ENCODE results near the gene HDGFL2. TPM values are rescaled to one million over a fixed set of nuclear protein-coding genes. Genes with fewer than 3 reads are reported as not detected.

The HDGFL2 gene
- total and polyA plus RNA-seq, 4 donors: 3.4 to 15.7 (median 14.1) TPM

DNA sequence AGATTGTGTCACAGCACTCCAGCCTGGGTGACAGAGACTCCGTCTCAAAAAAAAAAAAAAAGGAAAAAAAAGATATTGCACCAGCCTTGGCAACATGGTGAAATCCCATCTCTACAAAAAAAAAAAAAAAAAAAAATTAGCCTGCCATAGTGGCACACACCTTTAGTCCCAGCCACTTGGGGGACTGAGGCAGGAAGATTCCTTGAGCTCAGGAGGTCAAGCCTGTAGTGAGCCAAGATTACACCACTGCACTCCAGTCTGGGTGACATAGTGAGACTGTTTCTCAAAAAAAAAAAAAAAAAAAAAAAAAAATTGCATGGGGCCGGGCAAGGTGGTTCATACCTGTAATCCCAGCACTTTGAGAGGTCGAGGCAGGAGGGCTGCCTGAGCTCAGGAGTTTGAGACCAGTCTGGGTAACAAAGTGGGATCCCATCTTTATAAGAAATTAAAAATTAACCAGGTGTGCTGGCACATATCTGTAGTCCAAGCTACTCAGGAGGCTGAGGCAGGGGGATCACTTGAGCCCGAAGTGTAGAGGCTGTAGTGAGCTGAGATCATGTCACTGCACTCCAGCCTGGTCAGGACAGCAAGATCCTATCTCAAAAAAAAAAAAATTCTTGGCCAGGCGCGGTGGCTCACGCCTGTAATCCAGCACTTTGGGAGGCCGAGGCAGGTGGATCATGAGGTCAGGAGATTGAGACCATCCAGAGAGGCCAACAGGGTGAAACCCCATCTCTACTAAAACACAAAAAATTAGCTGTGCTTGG lies 7.1 kb upstream of the HDGFL2 start:
- no peaks in the 10 kb centered on the region for H3K36me3 ChIP-seq (ENCODE audit: control insufficient read depth in 4 of 4, insufficient read depth in 3 of 4, low read depth in 1 of 4, low read length in 3 of 4)
- H3K9ac ChIP-seq (ENCODE audit: low read depth in 1 of 2, low read length in 2 of 2): no peak overlapping the region
- H3K4me1 ChIP-seq (ENCODE audit: control insufficient read depth in 4 of 4, insufficient read depth in 4 of 4, low read length in 3 of 4): no peaks in the 10 kb centered on the region
- TF ChIP-seq, protein P1, sequence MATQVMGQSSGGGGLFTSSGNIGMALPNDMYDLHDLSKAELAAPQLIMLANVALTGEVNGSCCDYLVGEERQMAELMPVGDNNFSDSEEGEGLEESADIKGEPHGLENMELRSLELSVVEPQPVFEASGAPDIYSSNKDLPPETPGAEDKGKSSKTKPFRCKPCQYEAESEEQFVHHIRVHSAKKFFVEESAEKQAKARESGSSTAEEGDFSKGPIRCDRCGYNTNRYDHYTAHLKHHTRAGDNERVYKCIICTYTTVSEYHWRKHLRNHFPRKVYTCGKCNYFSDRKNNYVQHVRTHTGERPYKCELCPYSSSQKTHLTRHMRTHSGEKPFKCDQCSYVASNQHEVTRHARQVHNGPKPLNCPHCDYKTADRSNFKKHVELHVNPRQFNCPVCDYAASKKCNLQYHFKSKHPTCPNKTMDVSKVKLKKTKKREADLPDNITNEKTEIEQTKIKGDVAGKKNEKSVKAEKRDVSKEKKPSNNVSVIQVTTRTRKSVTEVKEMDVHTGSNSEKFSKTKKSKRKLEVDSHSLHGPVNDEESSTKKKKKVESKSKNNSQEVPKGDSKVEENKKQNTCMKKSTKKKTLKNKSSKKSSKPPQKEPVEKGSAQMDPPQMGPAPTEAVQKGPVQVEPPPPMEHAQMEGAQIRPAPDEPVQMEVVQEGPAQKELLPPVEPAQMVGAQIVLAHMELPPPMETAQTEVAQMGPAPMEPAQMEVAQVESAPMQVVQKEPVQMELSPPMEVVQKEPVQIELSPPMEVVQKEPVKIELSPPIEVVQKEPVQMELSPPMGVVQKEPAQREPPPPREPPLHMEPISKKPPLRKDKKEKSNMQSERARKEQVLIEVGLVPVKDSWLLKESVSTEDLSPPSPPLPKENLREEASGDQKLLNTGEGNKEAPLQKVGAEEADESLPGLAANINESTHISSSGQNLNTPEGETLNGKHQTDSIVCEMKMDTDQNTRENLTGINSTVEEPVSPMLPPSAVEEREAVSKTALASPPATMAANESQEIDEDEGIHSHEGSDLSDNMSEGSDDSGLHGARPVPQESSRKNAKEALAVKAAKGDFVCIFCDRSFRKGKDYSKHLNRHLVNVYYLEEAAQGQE (IDR thresholded peaks at IDR 0.05): no peak
- TF ChIP-seq YY1 (IDR thresholded peaks at IDR 0.05) (no peak), FOXA1 (IDR thresholded peaks at IDR 0.05) (no peak), EGR1 (IDR thresholded peaks at IDR 0.05; ENCODE audit: low read depth in 2 of 2) (no peak), GABPA (IDR thresholded peaks at IDR 0.05 in 1 of 2, conservative IDR thresholded peaks at IDR 0.05 in 1 of 2) (no peak), SP1 (IDR thresholded peaks at IDR 0.05) (no peak), HNF4G (IDR thresholded peaks at IDR 0.05) (no peak), RAD21 (IDR thresholded peaks at IDR 0.05) (no peak), FOXA2 (IDR thresholded peaks at IDR 0.05) (no peak), NR2F2 (IDR thresholded peaks at IDR 0.05) (no peak)
- TF ChIP-seq, protein P2, sequence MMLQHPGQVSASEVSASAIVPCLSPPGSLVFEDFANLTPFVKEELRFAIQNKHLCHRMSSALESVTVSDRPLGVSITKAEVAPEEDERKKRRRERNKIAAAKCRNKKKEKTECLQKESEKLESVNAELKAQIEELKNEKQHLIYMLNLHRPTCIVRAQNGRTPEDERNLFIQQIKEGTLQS (IDR thresholded peaks at IDR 0.05): no peak
- TF ChIP-seq, protein P3, sequence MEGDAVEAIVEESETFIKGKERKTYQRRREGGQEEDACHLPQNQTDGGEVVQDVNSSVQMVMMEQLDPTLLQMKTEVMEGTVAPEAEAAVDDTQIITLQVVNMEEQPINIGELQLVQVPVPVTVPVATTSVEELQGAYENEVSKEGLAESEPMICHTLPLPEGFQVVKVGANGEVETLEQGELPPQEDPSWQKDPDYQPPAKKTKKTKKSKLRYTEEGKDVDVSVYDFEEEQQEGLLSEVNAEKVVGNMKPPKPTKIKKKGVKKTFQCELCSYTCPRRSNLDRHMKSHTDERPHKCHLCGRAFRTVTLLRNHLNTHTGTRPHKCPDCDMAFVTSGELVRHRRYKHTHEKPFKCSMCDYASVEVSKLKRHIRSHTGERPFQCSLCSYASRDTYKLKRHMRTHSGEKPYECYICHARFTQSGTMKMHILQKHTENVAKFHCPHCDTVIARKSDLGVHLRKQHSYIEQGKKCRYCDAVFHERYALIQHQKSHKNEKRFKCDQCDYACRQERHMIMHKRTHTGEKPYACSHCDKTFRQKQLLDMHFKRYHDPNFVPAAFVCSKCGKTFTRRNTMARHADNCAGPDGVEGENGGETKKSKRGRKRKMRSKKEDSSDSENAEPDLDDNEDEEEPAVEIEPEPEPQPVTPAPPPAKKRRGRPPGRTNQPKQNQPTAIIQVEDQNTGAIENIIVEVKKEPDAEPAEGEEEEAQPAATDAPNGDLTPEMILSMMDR (IDR thresholded peaks at IDR 0.05; ENCODE audit: low read depth, low read length, missing input control): no peak
- TF ChIP-seq, protein P4, sequence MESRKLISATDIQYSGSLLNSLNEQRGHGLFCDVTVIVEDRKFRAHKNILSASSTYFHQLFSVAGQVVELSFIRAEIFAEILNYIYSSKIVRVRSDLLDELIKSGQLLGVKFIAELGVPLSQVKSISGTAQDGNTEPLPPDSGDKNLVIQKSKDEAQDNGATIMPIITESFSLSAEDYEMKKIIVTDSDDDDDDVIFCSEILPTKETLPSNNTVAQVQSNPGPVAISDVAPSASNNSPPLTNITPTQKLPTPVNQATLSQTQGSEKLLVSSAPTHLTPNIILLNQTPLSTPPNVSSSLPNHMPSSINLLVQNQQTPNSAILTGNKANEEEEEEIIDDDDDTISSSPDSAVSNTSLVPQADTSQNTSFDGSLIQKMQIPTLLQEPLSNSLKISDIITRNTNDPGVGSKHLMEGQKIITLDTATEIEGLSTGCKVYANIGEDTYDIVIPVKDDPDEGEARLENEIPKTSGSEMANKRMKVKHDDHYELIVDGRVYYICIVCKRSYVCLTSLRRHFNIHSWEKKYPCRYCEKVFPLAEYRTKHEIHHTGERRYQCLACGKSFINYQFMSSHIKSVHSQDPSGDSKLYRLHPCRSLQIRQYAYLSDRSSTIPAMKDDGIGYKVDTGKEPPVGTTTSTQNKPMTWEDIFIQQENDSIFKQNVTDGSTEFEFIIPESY (IDR thresholded peaks at IDR 0.05): no peak
- H3K27me3 ChIP-seq (ENCODE audit: control insufficient read depth in 4 of 4, insufficient read depth in 4 of 4, low read length in 3 of 4): no peaks in the 10 kb centered on the region
- DNase-seq (ENCODE audit: low spot score): no peak
- no peak overlapping the region for H3K27ac ChIP-seq (ENCODE audit: low read depth in 1 of 2, low read length in 2 of 2)
- no peaks in the 10 kb centered on the region for H3K9me3 ChIP-seq (ENCODE audit: control insufficient read depth in 4 of 4, low read length in 3 of 4)
- WGBS: 78% methylated on average over 8 of the region's 8 CpGs
- H3K4me3 ChIP-seq (ENCODE audit: low read depth in 1 of 3, low read length in 3 of 3): no peak overlapping the region

DNA sequence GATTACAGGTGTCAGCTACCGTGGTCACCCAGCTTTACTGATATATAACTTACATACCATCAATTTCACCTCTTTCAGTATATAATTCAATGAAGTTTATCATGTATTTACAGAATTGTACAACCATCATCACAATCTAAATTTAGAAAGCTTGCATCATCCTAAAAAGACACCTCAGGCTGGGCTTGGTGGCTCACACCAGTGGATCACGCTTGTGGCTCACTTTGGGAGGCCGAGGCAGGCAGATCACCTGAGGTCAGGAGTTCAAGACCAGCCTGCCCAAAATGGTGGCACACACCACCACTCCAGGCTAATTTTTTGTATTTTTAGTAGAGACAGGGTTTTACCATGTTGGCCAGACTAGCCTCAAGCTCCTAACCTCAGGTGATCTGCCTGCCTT lies 4.3 kb upstream of the HDGFL2 start:
- no peak overlapping the region for H3K9ac ChIP-seq (ENCODE audit: low read depth in 1 of 2, low read length in 2 of 2)
- H3K9me3 ChIP-seq (ENCODE audit: control insufficient read depth in 4 of 4, low read length in 3 of 4): no peaks in the 10 kb centered on the region
- TF ChIP-seq FOXA1 (IDR thresholded peaks at IDR 0.05) (no peak), YY1 (IDR thresholded peaks at IDR 0.05) (no peak), HNF4G (IDR thresholded peaks at IDR 0.05) (no peak), JUND (IDR thresholded peaks at IDR 0.05) (no peak), RXRA (IDR thresholded peaks at IDR 0.05) (no peak), FOXA2 (IDR thresholded peaks at IDR 0.05) (no peak), HNF4A (conservative IDR thresholded peaks at IDR 0.05) (no peak), NR2F2 (IDR thresholded peaks at IDR 0.05) (no peak), RAD21 (IDR thresholded peaks at IDR 0.05) (no peak)
- TF ChIP-seq, protein P1 (IDR thresholded peaks at IDR 0.05): no peak
- TF ChIP-seq, protein P2 (IDR thresholded peaks at IDR 0.05): no peak
- TF ChIP-seq, protein P5, sequence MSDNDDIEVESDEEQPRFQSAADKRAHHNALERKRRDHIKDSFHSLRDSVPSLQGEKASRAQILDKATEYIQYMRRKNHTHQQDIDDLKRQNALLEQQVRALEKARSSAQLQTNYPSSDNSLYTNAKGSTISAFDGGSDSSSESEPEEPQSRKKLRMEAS (IDR thresholded peaks at IDR 0.05): no peak
- no peak overlapping the region for H3K27ac ChIP-seq (ENCODE audit: low read depth in 1 of 2, low read length in 2 of 2)
- WGBS: 94% methylated on average over 3 of the region's 3 CpGs
- no peak overlapping the region for H3K4me3 ChIP-seq (ENCODE audit: low read depth in 1 of 3, low read length in 3 of 3)
- no peaks in the 10 kb centered on the region for H3K27me3 ChIP-seq (ENCODE audit: control insufficient read depth in 4 of 4, insufficient read depth in 4 of 4, low read length in 3 of 4)
- DNase-seq (ENCODE audit: low spot score): no peak
- peaks cover 0 to 7% (median 2%) of the 10 kb centered on the region in 4 donors for H3K4me1 ChIP-seq (ENCODE audit: control insufficient read depth in 4 of 4, insufficient read depth in 4 of 4, low read length in 3 of 4)
- H3K36me3 ChIP-seq (ENCODE audit: control insufficient read depth in 4 of 4, insufficient read depth in 3 of 4, low read depth in 1 of 4, low read length in 3 of 4): no peaks in the 10 kb centered on the region

Data from liver (tissue), 9 donors.